Activated CD8-positive, alpha-beta T cell treated with anti-CD3 and anti-CD28 coated beads, Interleukin-2, amount 10 ng/mL, durations not matched to agents 7 days and 5 days (primary cell): Measurements from ENCODE around the gene DSN1. TPM values are rescaled to one million over a fixed set of nuclear protein-coding genes. Genes with fewer than 3 reads are reported as not detected.

Experiments
- ATAC-seq: fragments of 150-1000 bp; cut with Tn5 transposase; one replicate; pipeline ENCODE4 v1.10.0; 2021; ENCODE audit warnings: moderate library complexity
- CTCF ChIA-PET: fragments of 350-600 bp; sonication (Branson Sonifier 250); formaldehyde crosslinking; loops from one replicate; lab custom pipeline; 2021; ENCODE audit warnings: antibody characterized with exemption; lab: Charles Lee
- POLR2A ChIA-PET: fragments of 350-600 bp; sonication (Branson Sonifier 250); formaldehyde crosslinking; loops from one replicate; lab custom pipeline; 2021; ENCODE audit warnings: antibody characterized with exemption; lab: Charles Lee
- DNase-seq: peaks from one replicate; pipeline ENCODE4 v3.0.0-alpha.2; 2020
- H3K27ac Mint-ChIP-seq: one replicate; pipeline ENCODE4 v1.8.0; 2021; ENCODE audit warnings: mild to moderate bottlenecking, mixed read lengths
- H3K27me3 Mint-ChIP-seq: one replicate; pipeline ENCODE4 v1.8.0; 2021; ENCODE audit warnings: low read depth, mixed read lengths
- H3K36me3 Mint-ChIP-seq: one replicate; pipeline ENCODE4 v1.8.0; 2021; ENCODE audit warnings: low read depth, mixed read lengths
- H3K4me1 Mint-ChIP-seq: one replicate; pipeline ENCODE4 v1.8.0; 2021; ENCODE audit warnings: low read depth, mixed read lengths
- H3K4me3 Mint-ChIP-seq: one replicate; pipeline ENCODE4 v1.8.0; 2021; ENCODE audit warnings: mild to moderate bottlenecking, mixed read lengths
- H3K9me3 Mint-ChIP-seq: one replicate; pipeline ENCODE4 v1.8.0; 2022; ENCODE audit warnings: mixed read lengths; ENCODE audit not compliant: insufficient read depth
- total RNA-seq, 2 experiments: library from RNA; stranded (reverse); gene quantifications; one replicate each; pipeline ENCODE4 v1.2.3, GENCODE V29; 2021

DSN1 gene
- total RNA-seq, 2 experiments from 2014 or later = 40.2 to 41.8 TPM

GRCh38 chr20:36793294-36794115 is 19.9 kb upstream of the DSN1 start:
- no peak overlapping the region for H3K27ac Mint-ChIP-seq
- no peak overlapping the region for H3K4me3 Mint-ChIP-seq
- H3K4me1 Mint-ChIP-seq = no peaks in the 10 kb centered on the region
- ChIA-PET CTCF (interaction anchor here (1.0 to 1.7 kb wide), 3 partner anchors 11 to 71 kb away, joined by 3 to 7 read pairs (median 3); no protein-coding TSS in a partner anchor), POLR2A (interaction anchor here (0.6 to 0.7 kb wide), 2 partner anchors 65 to 117 kb away, joined by 3 read pairs; no protein-coding TSS in a partner anchor)
- ATAC-seq = no peak
- no peaks in the 10 kb centered on the region for H3K36me3 Mint-ChIP-seq
- no peak for DNase-seq
- no peaks in the 10 kb centered on the region for H3K27me3 Mint-ChIP-seq
- no peaks in the 10 kb centered on the region for H3K9me3 Mint-ChIP-seq

- no peaks in the 10 kb centered on the region for H3K36me3 Mint-ChIP-seq
- no peaks in the 10 kb centered on the region for H3K27me3 Mint-ChIP-seq
- no peak overlapping the region for H3K4me3 Mint-ChIP-seq
- no peak for ATAC-seq
- no peaks in the 10 kb centered on the region for H3K9me3 Mint-ChIP-seq
- ChIA-PET POLR2A (interaction anchor here (0.6 kb wide), 1 partner anchor 63 kb away, joined by 4 read pairs; no protein-coding TSS in a partner anchor), CTCF (interaction anchor here (1.0 to 1.2 kb wide), 4 partner anchors 13 to 74 kb away, joined by 3 read pairs; partner anchors contain the start of gene DSN1)
- H3K27ac Mint-ChIP-seq = no peak overlapping the region
- peak; percentile 35 for DNase-seq
- H3K4me1 Mint-ChIP-seq = no peaks in the 10 kb centered on the region
Observed at GRCh38 chr20:36792422-36792821, 18.9 kb upstream of the DSN1 start.

GRCh38 chr20:36791862-36792261 is 18.3 kb upstream of the DSN1 start:
- Mint-ChIP-seq H3K36me3 (no peaks in the 10 kb centered on the region), H3K4me3 (no peak overlapping the region), H3K27me3 (no peaks in the 10 kb centered on the region), H3K27ac (no peak overlapping the region), H3K9me3 (no peaks in the 10 kb centered on the region), H3K4me1 (no peaks in the 10 kb centered on the region)
- no peak for DNase-seq
- ATAC-seq = no peak
- POLR2A ChIA-PET = no interaction called here
- CTCF ChIA-PET = interaction anchor here (1.0 to 1.8 kb wide), 4 partner anchors 9 to 75 kb away, joined by 3 to 5 read pairs (median 4); partner anchors contain the start of gene DSN1

- ChIA-PET CTCF (interaction anchor here (1.1 to 1.4 kb wide), 2 partner anchors 12 to 13 kb away, joined by 3 to 6 read pairs; partner anchors contain the start of gene DSN1), POLR2A (interaction anchor here (0.5 kb wide), 1 partner anchor 149 kb away, joined by 5 read pairs; no protein-coding TSS in a partner anchor)
- ATAC-seq (no peak), DNase-seq (no peak)
- no peaks in the 10 kb centered on the region for H3K4me1 Mint-ChIP-seq
- H3K36me3 Mint-ChIP-seq = no peaks in the 10 kb centered on the region
- H3K9me3 Mint-ChIP-seq = no peaks in the 10 kb centered on the region
- no peak overlapping the region for H3K27ac Mint-ChIP-seq
- H3K4me3 Mint-ChIP-seq = no peak overlapping the region
- no peaks in the 10 kb centered on the region for H3K27me3 Mint-ChIP-seq
Observed at GRCh38 chr20:36786663-36787062, 13.1 kb upstream of the DSN1 start.

- H3K4me3 Mint-ChIP-seq = no peak overlapping the region
- ChIA-PET POLR2A (no interaction called here), CTCF (interaction anchor here (1.1 to 1.4 kb wide), 2 partner anchors 12 kb away, joined by 3 to 6 read pairs; partner anchors contain the start of gene DSN1)
- H3K4me1 Mint-ChIP-seq = no peaks in the 10 kb centered on the region
- no peak for DNase-seq
- H3K27me3 Mint-ChIP-seq = no peaks in the 10 kb centered on the region
- no peaks in the 10 kb centered on the region for H3K9me3 Mint-ChIP-seq
- ATAC-seq = no peak
- H3K36me3 Mint-ChIP-seq = no peaks in the 10 kb centered on the region
- H3K27ac Mint-ChIP-seq = no peak overlapping the region
Observed at GRCh38 chr20:36786246-36786645, 12.7 kb upstream of the DSN1 start.

- H3K27ac Mint-ChIP-seq = no peak overlapping the region
- no peaks in the 10 kb centered on the region for H3K36me3 Mint-ChIP-seq
- H3K27me3 Mint-ChIP-seq = no peaks in the 10 kb centered on the region
Observed at GRCh38 chr20:36785308-36785707, 11.7 kb upstream of the DSN1 start.

GRCh38 chr20:36784900-36785299 is 11.3 kb upstream of the DSN1 start:
- DNase-seq (no peak), ATAC-seq (no peak)
- Mint-ChIP-seq H3K4me3 (no peak overlapping the region), H3K4me1 (no peaks in the 10 kb centered on the region), H3K27ac (no peak overlapping the region), H3K36me3 (no peaks in the 10 kb centered on the region), H3K9me3 (no peaks in the 10 kb centered on the region), H3K27me3 (no peaks in the 10 kb centered on the region)
- ChIA-PET CTCF (interaction anchor here (0.8 to 1.0 kb wide), 2 partner anchors 11 to 24 kb away, joined by 3 to 4 read pairs; partner anchors contain the start of gene DSN1), POLR2A (no interaction called here)

More at GRCh38 chr20:36785308-36785707, 11.7 kb upstream of the DSN1 start:
- POLR2A ChIA-PET = no interaction called here
- DNase-seq (no peak), ATAC-seq (no peak)
- CTCF ChIA-PET = interaction anchor here (0.8 kb wide), 1 partner anchor 11 kb away, joined by 4 read pairs; the partner anchor contains the start of gene DSN1
- no peaks in the 10 kb centered on the region for H3K9me3 Mint-ChIP-seq
- H3K4me3 Mint-ChIP-seq = no peak overlapping the region
- no peaks in the 10 kb centered on the region for H3K4me1 Mint-ChIP-seq

- no peak for ATAC-seq
- DNase-seq = no peak
- H3K27me3 Mint-ChIP-seq = peaks cover under 1% of the 10 kb centered on the region
- H3K4me1 Mint-ChIP-seq = no peaks in the 10 kb centered on the region
- no peaks in the 10 kb centered on the region for H3K9me3 Mint-ChIP-seq
- H3K4me3 Mint-ChIP-seq = no peak overlapping the region
- ChIA-PET POLR2A (no interaction called here), CTCF (interaction anchor here (1.0 kb wide), 1 partner anchor 24 kb away, joined by 3 read pairs; no protein-coding TSS in a partner anchor)
- no peak overlapping the region for H3K27ac Mint-ChIP-seq
- no peaks in the 10 kb centered on the region for H3K36me3 Mint-ChIP-seq
Observed at GRCh38 chr20:36784116-36784515, 10.6 kb upstream of the DSN1 start.

- Mint-ChIP-seq H3K27me3 (peaks cover 2% of the 10 kb centered on the region), H3K4me1 (peaks cover 6% of the 10 kb centered on the region), H3K4me3 (no peak overlapping the region), H3K27ac (no peak overlapping the region), H3K9me3 (no peaks in the 10 kb centered on the region), H3K36me3 (no peaks in the 10 kb centered on the region)
- POLR2A ChIA-PET = no interaction called here
- DNase-seq (no peak), ATAC-seq (no peak)
- CTCF ChIA-PET = no interaction called here
Observed at GRCh38 chr20:36779656-36780025, 6.1 kb upstream of the DSN1 start.

- no peak for DNase-seq
- H3K27ac Mint-ChIP-seq = no peak overlapping the region
- no peaks in the 10 kb centered on the region for H3K9me3 Mint-ChIP-seq
- H3K36me3 Mint-ChIP-seq = no peaks in the 10 kb centered on the region
- POLR2A ChIA-PET = interaction anchor here (1.0 kb wide), 1 partner anchor 21 kb away, joined by 3 read pairs; no protein-coding TSS in a partner anchor
- no peak overlapping the region for H3K4me3 Mint-ChIP-seq
- no peak for ATAC-seq
- CTCF ChIA-PET = interaction anchor here (1.6 kb wide), 1 partner anchor 24 kb away, joined by 4 read pairs; no protein-coding TSS in a partner anchor
- H3K4me1 Mint-ChIP-seq = peaks cover 7% of the 10 kb centered on the region
- peaks cover 2% of the 10 kb centered on the region for H3K27me3 Mint-ChIP-seq
Observed at GRCh38 chr20:36778831-36779655, 5.5 kb upstream of the DSN1 start.

GRCh38 chr20:36777576-36777975 is 4.0 kb upstream of the DSN1 start:
- no peak overlapping the region for H3K27ac Mint-ChIP-seq
- POLR2A ChIA-PET = interaction anchor here (1.0 kb wide), 1 partner anchor 22 kb away, joined by 3 read pairs; no protein-coding TSS in a partner anchor

More at GRCh38 chr20:36777576-36777975, 4.0 kb upstream of the DSN1 start:
- ATAC-seq (no peak), DNase-seq (no peak)
- CTCF ChIA-PET = interaction anchor here (1.6 kb wide), 1 partner anchor 23 kb away, joined by 4 read pairs; no protein-coding TSS in a partner anchor
- H3K4me1 Mint-ChIP-seq = peaks cover 14% of the 10 kb centered on the region
- H3K9me3 Mint-ChIP-seq = no peaks in the 10 kb centered on the region
- H3K27me3 Mint-ChIP-seq = peaks cover 4% of the 10 kb centered on the region
- H3K4me3 Mint-ChIP-seq = no peak overlapping the region
- H3K36me3 Mint-ChIP-seq = peaks cover 5% of the 10 kb centered on the region
